ENCODE data around the gene GARS1.

- TF ChIP-seq ZNF837 (tag by site-specific recombination; IDR thresholded peaks at IDR 0.05): no peak
- no peak for TF ChIP-seq ZNF169 (tag by site-specific recombination; IDR thresholded peaks at IDR 0.05)
- TF ChIP-seq MZF1 (tag by site-specific recombination; IDR thresholded peaks at IDR 0.05; ENCODE audit: borderline replicate concordance): no peak
- TF ChIP-seq ZBTB10 (tag by site-specific recombination; IDR thresholded peaks at IDR 0.05): no peak
- TF ChIP-seq CTCF (tag by site-specific recombination; IDR thresholded peaks at IDR 0.05): no peak
- TF ChIP-seq YY1 (tag by site-specific recombination; IDR thresholded peaks at IDR 0.05): no peak
- TF ChIP-seq ZNF248 (tag by site-specific recombination; IDR thresholded peaks at IDR 0.05): no peak
- no peak for TF ChIP-seq ZNF76 (tag by site-specific recombination; IDR thresholded peaks at IDR 0.05; ENCODE audit: borderline replicate concordance, low read depth)
- no peak for TF ChIP-seq ZNF274 (IDR thresholded peaks at IDR 0.05; ENCODE audit: low read length)
- TF ChIP-seq ZNF274 (tag by site-specific recombination; IDR thresholded peaks at IDR 0.05; ENCODE audit: borderline replicate concordance): no peak
- TF ChIP-seq, protein P1, sequence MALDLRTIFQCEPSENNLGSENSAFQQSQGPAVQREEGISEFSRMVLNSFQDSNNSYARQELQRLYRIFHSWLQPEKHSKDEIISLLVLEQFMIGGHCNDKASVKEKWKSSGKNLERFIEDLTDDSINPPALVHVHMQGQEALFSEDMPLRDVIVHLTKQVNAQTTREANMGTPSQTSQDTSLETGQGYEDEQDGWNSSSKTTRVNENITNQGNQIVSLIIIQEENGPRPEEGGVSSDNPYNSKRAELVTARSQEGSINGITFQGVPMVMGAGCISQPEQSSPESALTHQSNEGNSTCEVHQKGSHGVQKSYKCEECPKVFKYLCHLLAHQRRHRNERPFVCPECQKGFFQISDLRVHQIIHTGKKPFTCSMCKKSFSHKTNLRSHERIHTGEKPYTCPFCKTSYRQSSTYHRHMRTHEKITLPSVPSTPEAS (tag by site-specific recombination; IDR thresholded peaks at IDR 0.05): no peak
- no peak for TF ChIP-seq ZNF423 (tag by site-specific recombination; IDR thresholded peaks at IDR 0.05)
- TF ChIP-seq ZNF629 (tag by site-specific recombination; IDR thresholded peaks at IDR 0.05): no peak
- no peak for TF ChIP-seq HOXA7 (CRISPR knock-in tag; IDR thresholded peaks at IDR 0.05; ENCODE audit: borderline replicate concordance)
- TF ChIP-seq REPIN1 (tag by site-specific recombination; IDR thresholded peaks at IDR 0.05; ENCODE audit: low read depth): no peak
Measured at GRCh38 chr7:30663414-30663813, 68.7 kb downstream of the GARS1 start.
